Trophoblast cell (in vitro differentiated cells and primary cell): ENCODE measurements around the gene NXN.
"Not testable (repeated sequence)": the region's sequence is repeated elsewhere in the genome, so short reads cannot be mapped to it uniquely, and the experiment has no call there.

Experiments used
- DNase-seq, 2 donors: peaks; one replicate each; pipeline ENCODE4 v3.0.0-alpha.2; 2016
- H2AFZ ChIP-seq: 2 replicates; pipeline ENCODE4 v1.6.1; 2013; ENCODE audit warnings: low read length, moderate library complexity, mild to moderate bottlenecking; ENCODE audit not compliant: insufficient read depth, poor library complexity
- H2AK5ac ChIP-seq: 2 replicates; pipeline ENCODE4 v1.6.1; 2013; ENCODE audit warnings: mild to moderate bottlenecking, low read length
- H2BK120ac ChIP-seq: 2 replicates; pipeline ENCODE4 v1.6.1; 2013; ENCODE audit warnings: low read length, mild to moderate bottlenecking, moderate library complexity; ENCODE audit not compliant: insufficient read depth, poor library complexity
- H2BK12ac ChIP-seq: 2 replicates; pipeline ENCODE4 v1.6.1; 2013; ENCODE audit warnings: mild to moderate bottlenecking, low read length, moderate library complexity
- H2BK5ac ChIP-seq: 2 replicates; pipeline ENCODE4 v1.6.1; 2013; ENCODE audit warnings: low read length, low read depth, moderate library complexity, mild to moderate bottlenecking; ENCODE audit not compliant: poor library complexity
- H3K14ac ChIP-seq: 2 replicates; pipeline ENCODE4 v1.6.1; 2013; ENCODE audit warnings: mild to moderate bottlenecking, low read length
- H3K18ac ChIP-seq: 2 replicates; pipeline ENCODE4 v1.6.1; 2013; ENCODE audit warnings: mild to moderate bottlenecking, low read length
- H3K23ac ChIP-seq: 2 replicates; pipeline ENCODE4 v1.6.1; 2013; ENCODE audit warnings: low read length
- H3K27ac ChIP-seq: 2 replicates; pipeline ENCODE4 v1.5.1; 2013; ENCODE audit warnings: low read depth, mild to moderate bottlenecking, inconsistent platforms, low read length, moderate library complexity
- H3K27me3 ChIP-seq: 2 replicates; pipeline ENCODE4 v1.6.1; 2013; ENCODE audit warnings: inconsistent platforms, mild to moderate bottlenecking, low read length, moderate library complexity; ENCODE audit not compliant: insufficient read depth
- H3K36me3 ChIP-seq, 2 experiments: 1 replicate in 1 of 2; 2 replicates in 1 of 2; pipeline ENCODE4 v1.6.1; 2013; ENCODE audit warnings: low read length in 2 of 2, mild to moderate bottlenecking in 2 of 2, moderate library complexity in 1 of 2; ENCODE audit not compliant: insufficient read depth in 2 of 2, control insufficient read depth in 1 of 2
- H3K4ac ChIP-seq: 2 replicates; pipeline ENCODE4 v1.6.1; 2013; ENCODE audit warnings: low read depth, mild to moderate bottlenecking, low read length, moderate library complexity
- H3K4me1 ChIP-seq, 2 experiments: 1 replicate in 1 of 2; 2 replicates in 1 of 2; pipeline ENCODE4 v1.6.1; 2013; ENCODE audit warnings: low read length in 2 of 2, mild to moderate bottlenecking in 2 of 2, moderate library complexity in 1 of 2; ENCODE audit not compliant: insufficient read depth in 2 of 2, control insufficient read depth in 1 of 2
- H3K4me2 ChIP-seq: 2 replicates; pipeline ENCODE4 v1.6.1; 2013; ENCODE audit warnings: inconsistent platforms, mild to moderate bottlenecking, low read length, moderate library complexity
- H3K4me3 ChIP-seq: 2 replicates; pipeline ENCODE4 v1.5.1; 2013; ENCODE audit warnings: mild to moderate bottlenecking, low read depth, low read length, inconsistent platforms
- H3K79me1 ChIP-seq: one replicate; pipeline ENCODE4 v1.6.1; 2013; ENCODE audit warnings: low read length
- H3K79me2 ChIP-seq: 2 replicates; pipeline ENCODE4 v1.6.1; 2013; ENCODE audit warnings: low read length, mild to moderate bottlenecking; ENCODE audit not compliant: control insufficient read depth, insufficient read depth, poor library complexity
- H3K9ac ChIP-seq: 2 replicates; pipeline ENCODE4 v1.6.1; 2013; ENCODE audit warnings: mild to moderate bottlenecking, low read length
- H3K9me3 ChIP-seq: 2 replicates; pipeline ENCODE4 v1.6.1; 2013; ENCODE audit warnings: low read depth, mild to moderate bottlenecking, control low read depth, inconsistent platforms, low read length; ENCODE audit not compliant: insufficient read depth
- H4K12ac ChIP-seq: 2 replicates; pipeline ENCODE4 v1.6.1; 2013; ENCODE audit warnings: low read depth, mild to moderate bottlenecking, low read length, moderate library complexity
- H4K8ac ChIP-seq: 2 replicates; pipeline ENCODE4 v1.6.1; 2013; ENCODE audit warnings: low read depth, mild to moderate bottlenecking, low read length, moderate library complexity
- H4K91ac ChIP-seq: one replicate; pipeline ENCODE4 v1.6.1; 2013; ENCODE audit warnings: low read depth, mild to moderate bottlenecking, low read length, moderate library complexity
- WGBS: extraction: QIAGEN DNeasy Blood & Tissue Kit; methylation state at CpG from one replicate; pipeline ENCODE4 v1.1.7; 2013; ENCODE audit warnings: missing lambda C conversion rate; ENCODE audit not compliant: insufficient read length, insufficient coverage; ENCODE audit errors: extremely low coverage; 5-methylcytosine and 5-hydroxymethylcytosine counted together

Gene NXN

GRCh38 chr17:996554-997344, 17.2 kb upstream of the NXN start, which contains the start of gene TIMM22:
Gene TIMM22, plus strand, starts transcription at chr17:997129. Its CDS starts 14 bp downstream, at chr17:997143.
- H3K18ac ChIP-seq: peak within 1 kb of the TSS; percentile 69
- peak within 1 kb of the TSS; percentile 91 for H4K91ac ChIP-seq
- peak; percentile 99 for DNase-seq
- H3K27me3 ChIP-seq: no peaks in the 10 kb centered on the region
- WGBS: no CpG with 5 or more reads among the region's 71 CpGs
- peak within 1 kb of the TSS; percentile 43 for H4K12ac ChIP-seq
- no peaks in the 10 kb centered on the region for H3K9me3 ChIP-seq
- peaks cover 19 to 24% of the 10 kb centered on the region in 2 experiments for H3K36me3 ChIP-seq
- H2BK12ac ChIP-seq: peak within 1 kb of the TSS; percentile 44
- H2AFZ ChIP-seq: peak within 1 kb of the TSS; percentile 78
- peaks cover 6% of the 10 kb centered on the region for H3K79me1 ChIP-seq
- peak within 1 kb of the TSS; percentile 62 for H3K4me2 ChIP-seq
- peaks cover 6 to 8% of the 10 kb centered on the region in 2 experiments for H3K4me1 ChIP-seq
- peaks cover 5% of the 10 kb centered on the region for H3K79me2 ChIP-seq
- H4K8ac ChIP-seq: peak within 1 kb of the TSS; percentile 86
- peak within 1 kb of the TSS; percentile 66 for H3K4ac ChIP-seq
- peak within 1 kb of the TSS; percentile 11 for H2AK5ac ChIP-seq
- peak within 1 kb of the TSS; percentile 90 for H3K9ac ChIP-seq
- H3K27ac ChIP-seq: peak within 1 kb of the TSS; percentile 66
- H3K4me3 ChIP-seq: peak within 1 kb of the TSS; percentile 94
- H2BK120ac ChIP-seq: peak within 1 kb of the TSS; percentile 93
- H3K23ac ChIP-seq: no peak within 1 kb of the TSS
- H3K14ac ChIP-seq: peak within 1 kb of the TSS; percentile 77
- peak within 1 kb of the TSS; percentile 92 for H2BK5ac ChIP-seq

- not testable (repeated sequence) for H3K27ac ChIP-seq, H3K79me2 ChIP-seq, DNase-seq, H2BK120ac ChIP-seq, H4K12ac ChIP-seq, H3K4me1 ChIP-seq, H3K79me1 ChIP-seq, H3K9me3 ChIP-seq, H4K91ac ChIP-seq, H3K23ac ChIP-seq, H2BK12ac ChIP-seq, H2AK5ac ChIP-seq, H3K18ac ChIP-seq, H3K9ac ChIP-seq, H2AFZ ChIP-seq, H3K4ac ChIP-seq, H4K8ac ChIP-seq, H3K14ac ChIP-seq, H2BK5ac ChIP-seq, H3K4me3 ChIP-seq, H3K27me3 ChIP-seq, H3K4me2 ChIP-seq
- WGBS: no CpG with 5 or more reads among the region's 8 CpGs
- H3K36me3 ChIP-seq: peaks cover 7 to 11% of the 10 kb centered on the region in 2 experiments
These were observed 15.7 kb upstream of the NXN start for GRCh38 chr17:995324-995723.

GRCh38 chr17:992933-993332, 13.4 kb upstream of the NXN start:
- H2AFZ ChIP-seq: no peak overlapping the region
- no peak overlapping the region for H2BK12ac ChIP-seq
- no peak overlapping the region for H2BK5ac ChIP-seq
- peaks cover 0 to 2% of the 10 kb centered on the region in 2 experiments for H3K4me1 ChIP-seq
- H3K14ac ChIP-seq: no peak overlapping the region
- WGBS: no CpG with 5 or more reads among the region's 13 CpGs
- no peak overlapping the region for H2BK120ac ChIP-seq
- H3K4ac ChIP-seq: no peak overlapping the region
- no peak for DNase-seq
- H3K18ac ChIP-seq: no peak overlapping the region
- H3K36me3 ChIP-seq: no peaks in the 10 kb centered on the region
- no peak overlapping the region for H3K4me3 ChIP-seq
- H3K23ac ChIP-seq: no peak overlapping the region
- no peaks in the 10 kb centered on the region for H3K27me3 ChIP-seq
- peaks cover 6% of the 10 kb centered on the region for H3K79me1 ChIP-seq
- no peak overlapping the region for H3K4me2 ChIP-seq
- H2AK5ac ChIP-seq: no peak overlapping the region
- peaks cover 5% of the 10 kb centered on the region for H3K79me2 ChIP-seq
- no peak overlapping the region for H4K8ac ChIP-seq
- H3K27ac ChIP-seq: no peak overlapping the region
- no peak overlapping the region for H4K91ac ChIP-seq
- H3K9me3 ChIP-seq: peaks cover 1% of the 10 kb centered on the region
- H4K12ac ChIP-seq: no peak overlapping the region
- no peak overlapping the region for H3K9ac ChIP-seq

GRCh38 chr17:988561-988960, 9.0 kb upstream of the NXN start:
- WGBS: no CpG with 5 or more reads among the region's 11 CpGs
- H2BK5ac ChIP-seq: no peak overlapping the region

More at GRCh38 chr17:988561-988960, 9.0 kb upstream of the NXN start:
- H3K9me3 ChIP-seq: peaks cover 1% of the 10 kb centered on the region
- H3K14ac ChIP-seq: no peak overlapping the region
- H3K18ac ChIP-seq: no peak overlapping the region
- H4K91ac ChIP-seq: no peak overlapping the region
- H2AK5ac ChIP-seq: no peak overlapping the region
- no peak overlapping the region for H4K8ac ChIP-seq
- H3K4me3 ChIP-seq: no peak overlapping the region
- H3K79me1 ChIP-seq: no peaks in the 10 kb centered on the region
- H3K23ac ChIP-seq: no peak overlapping the region
- no peak overlapping the region for H3K4ac ChIP-seq
- H4K12ac ChIP-seq: no peak overlapping the region
- no peak overlapping the region for H3K9ac ChIP-seq
- H2BK120ac ChIP-seq: no peak overlapping the region
- no peaks in the 10 kb centered on the region for H3K27me3 ChIP-seq
- H2BK12ac ChIP-seq: no peak overlapping the region
- H3K4me2 ChIP-seq: no peak overlapping the region
- no peaks in the 10 kb centered on the region for H3K36me3 ChIP-seq
- H3K79me2 ChIP-seq: no peaks in the 10 kb centered on the region
- H3K27ac ChIP-seq: no peak overlapping the region
- H3K4me1 ChIP-seq: peaks cover 0 to 3% of the 10 kb centered on the region in 2 experiments
- H2AFZ ChIP-seq: no peak overlapping the region
- DNase-seq: no peak
